Naive thymus-derived CD4-positive, alpha-beta T cell (primary cell): Measurements from ENCODE around the gene UGT1A8. TPM values are rescaled to one million over a fixed set of nuclear protein-coding genes. Genes with fewer than 3 reads are reported as not detected.
"Not testable (repeated sequence)": the region's sequence is repeated elsewhere in the genome, so short reads cannot be mapped to it uniquely, and the experiment has no call there.

Source experiments
- ATAC-seq: fragments of 150-1000 bp; cut with Tn5 transposase; 2 replicates; pipeline ENCODE4 v1.10.0; 2021; ENCODE audit warnings: mild to moderate bottlenecking, moderate library complexity
- CTCF ChIA-PET: fragments of 350-600 bp; sonication (Branson Sonifier 250); formaldehyde crosslinking; loops from one replicate; lab custom pipeline; 2021; ENCODE audit warnings: antibody characterized with exemption; lab: Charles Lee
- POLR2A ChIA-PET: fragments of 350-600 bp; sonication (Branson Sonifier 250); formaldehyde crosslinking; loops from one replicate; lab custom pipeline; 2021; ENCODE audit warnings: antibody characterized with exemption, inconsistent platforms; lab: Charles Lee
- DNase-seq, 9 donors: peaks; one replicate each; pipeline versions ENCODE4 v3.0.0 to v3.0.0-alpha.2; 2020 to 2022; ENCODE audit warnings: mixed read lengths in 1 of 9
- H3K27ac ChIP-seq: one replicate; pipeline ENCODE4 v1.7.0; 2013; ENCODE audit warnings: mild to moderate bottlenecking, low read depth, low read length, moderate library complexity
- H3K27me3 ChIP-seq, 2 donors: one replicate each; pipeline ENCODE4 v1.7.0; 2013; ENCODE audit warnings: low read length in 2 of 2, mild to moderate bottlenecking in 2 of 2, moderate library complexity in 2 of 2; ENCODE audit not compliant: control insufficient read depth in 2 of 2, insufficient read depth in 2 of 2
- H3K36me3 ChIP-seq, 3 experiments: 1 replicate in 2 of 3; 2 replicates in 1 of 3; pipeline ENCODE4 v1.7.0; 2013; ENCODE audit warnings: low read length in 3 of 3, mild to moderate bottlenecking in 3 of 3, moderate library complexity in 1 of 3; ENCODE audit not compliant: insufficient read depth in 3 of 3, control insufficient read depth in 2 of 3
- H3K4me1 ChIP-seq, 2 donors: one replicate each; pipeline ENCODE4 v1.7.0; 2013; ENCODE audit warnings: low read length in 2 of 2, mild to moderate bottlenecking in 2 of 2, moderate library complexity in 1 of 2; ENCODE audit not compliant: control insufficient read depth in 2 of 2, insufficient read depth in 2 of 2
- H3K4me3 ChIP-seq: 2 replicates; pipeline ENCODE4 v1.7.0; 2013; ENCODE audit warnings: mild to moderate bottlenecking, low read length
- H3K9me3 ChIP-seq, 3 experiments: 1 replicate in 2 of 3; 2 replicates in 1 of 3; pipeline ENCODE4 v1.7.0; 2013; ENCODE audit warnings: low read length in 3 of 3; ENCODE audit not compliant: control insufficient read depth in 2 of 3
- H3K27ac Mint-ChIP-seq, 9 donors: one replicate each; pipeline ENCODE4 v1.8.0; 2020 to 2022; ENCODE audit warnings: mixed read lengths in 9 of 9, mild to moderate bottlenecking in 8 of 9, moderate library complexity in 5 of 9, inconsistent platforms in 2 of 9
- H3K27me3 Mint-ChIP-seq, 5 donors: one replicate each; pipeline ENCODE4 v1.8.0; 2021 to 2022; ENCODE audit warnings: mixed read lengths in 5 of 5, mild to moderate bottlenecking in 1 of 5
- H3K36me3 Mint-ChIP-seq, 5 donors: one replicate each; pipeline ENCODE4 v1.8.0; 2020 to 2022; ENCODE audit warnings: mixed read lengths in 5 of 5, mild to moderate bottlenecking in 3 of 5, inconsistent platforms in 1 of 5
- H3K4me1 Mint-ChIP-seq, 7 donors: one replicate each; pipeline ENCODE4 v1.8.0; 2020 to 2022; ENCODE audit warnings: mixed read lengths in 7 of 7, mild to moderate bottlenecking in 3 of 7, inconsistent platforms in 1 of 7
- H3K4me3 Mint-ChIP-seq, 10 donors: one replicate each; pipeline ENCODE4 v1.8.0; 2020 to 2022; ENCODE audit warnings: mild to moderate bottlenecking in 10 of 10, mixed read lengths in 10 of 10, moderate library complexity in 6 of 10, inconsistent platforms in 2 of 10
- H3K9me3 Mint-ChIP-seq, 11 donors: one replicate each; pipeline ENCODE4 v1.8.0; 2020 to 2022; ENCODE audit warnings: mixed read lengths in 11 of 11, mild to moderate bottlenecking in 4 of 11, inconsistent platforms in 1 of 11, moderate library complexity in 1 of 11
- intact Hi-C, 2 donors: fragments of 100-400 bp; cut with micrococcal nuclease; formaldehyde crosslinking; loops; one replicate each; pipeline ENCODE4 v1.15.1; 2023
- polyA plus RNA-seq, 2 donors: library from polyadenylated mRNA; unstranded; fragments of 300-500 nt; fragmentation: Illumina TruSeq; gene quantifications; one replicate each; pipeline ENCODE4 v1.2.3, GENCODE V29; 2021
- total RNA-seq, 6 experiments: library from RNA in 5 of 6; stranded (reverse) in 5 of 6; gene quantifications; 1 replicate in 5 of 6; 2 replicates in 1 of 6; pipeline ENCODE4 v1.2.3 and lab custom pipeline; 2021 to 2026

The UGT1A8 gene
- total and polyA plus RNA-seq, 7 experiments from 2014 or later = not detected

DNA sequence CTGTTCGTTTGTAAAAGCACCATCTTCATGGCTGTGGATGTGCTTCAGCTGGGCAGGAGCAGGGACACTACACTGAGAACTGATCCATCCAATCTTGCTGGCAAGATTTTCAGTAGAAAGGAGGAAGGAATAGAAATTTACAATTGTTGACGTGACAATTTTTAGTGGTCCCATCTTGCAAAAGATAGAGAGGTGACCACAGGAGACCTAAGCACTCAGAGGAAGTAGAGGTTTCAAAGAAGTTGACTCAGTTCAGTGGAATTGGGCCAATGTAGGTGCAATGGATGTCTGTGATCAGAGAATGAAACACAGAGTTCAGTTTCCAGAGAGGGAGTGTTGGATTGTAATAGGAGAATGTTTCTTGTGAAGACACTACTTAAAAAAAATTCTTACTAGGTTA lies 96.7 kb downstream of the UGT1A8 start:
- Mint-ChIP-seq H3K27ac (no peak overlapping the region), H3K4me3 (no peak overlapping the region), H3K36me3 (no peaks in the 10 kb centered on the region), H3K27me3 (peaks cover 15 to 50% (median 45%) of the 10 kb centered on the region in 5 donors), H3K9me3 (no peaks in the 10 kb centered on the region), H3K4me1 (peaks cover 0 to 5% (median 0%) of the 10 kb centered on the region in 7 donors)
- ATAC-seq (no peak), DNase-seq (no peak)
- Histone ChIP-seq H3K36me3 (no peaks in the 10 kb centered on the region), H3K4me3 (no peak overlapping the region), H3K27me3 (peaks cover 0 to 3% of the 10 kb centered on the region in 2 donors), H3K4me1 (no peaks in the 10 kb centered on the region), H3K27ac (no peak overlapping the region), H3K9me3 (no peaks in the 10 kb centered on the region)
- ChIA-PET POLR2A (no interaction called here), CTCF (no interaction called here)
- intact Hi-C loops = loop anchor here in 1 of 2 donors (5.0 kb wide), 4 partner anchors 312 to 862 kb away; partner anchors contain the start of gene ATG16L1

- Histone ChIP-seq H3K4me1 (no peaks in the 10 kb centered on the region), H3K9me3 (no peaks in the 10 kb centered on the region), H3K27ac (no peak within 1 kb of the TSS), H3K27me3 (peaks cover 0 to 3% of the 10 kb centered on the region in 2 donors), H3K36me3 (no peaks in the 10 kb centered on the region), H3K4me3 (no peak within 1 kb of the TSS)
- no peak within 1 kb of the TSS for H3K4me3 Mint-ChIP-seq
- peaks cover 0 to 5% (median 0%) of the 10 kb centered on the region in 7 donors for H3K4me1 Mint-ChIP-seq
- ATAC-seq = no peak
- no peaks in the 10 kb centered on the region for H3K36me3 Mint-ChIP-seq
- H3K27ac Mint-ChIP-seq = no peak within 1 kb of the TSS
- CTCF ChIA-PET = no interaction called here
- intact Hi-C loops = no loop called here
- no peaks in the 10 kb centered on the region for H3K9me3 Mint-ChIP-seq
- no peak for DNase-seq
- H3K27me3 Mint-ChIP-seq = peaks cover 11 to 52% (median 39%) of the 10 kb centered on the region in 5 donors
- POLR2A ChIA-PET = no interaction called here
Observed at GRCh38 chr2:233718552-233718951, 101.1 kb downstream of the UGT1A8 start, which contains the start of gene UGT1A4. TSS of gene UGT1A4 (plus strand) at chr2:233718736. CDS start at chr2:233718821, 85 bp downstream.

GRCh38 chr2:233728723-233729301 lies 111.4 kb downstream of the UGT1A8 start, which contains the start of gene UGT1A3:
TSS of gene UGT1A3 (plus strand) at chr2:233729042. CDS start at chr2:233729127, 85 bp downstream.
- ChIA-PET POLR2A (no interaction called here), CTCF (no interaction called here)
- no peak within 1 kb of the TSS for H3K4me3 ChIP-seq
- H3K36me3 ChIP-seq = no peaks in the 10 kb centered on the region
- H3K9me3 ChIP-seq = no peaks in the 10 kb centered on the region
- H3K4me1 ChIP-seq = no peaks in the 10 kb centered on the region
- no peak within 1 kb of the TSS for H3K4me3 Mint-ChIP-seq
- H3K4me1 Mint-ChIP-seq = no peaks in the 10 kb centered on the region
- no peak for ATAC-seq
- H3K27ac ChIP-seq = no peak within 1 kb of the TSS
- DNase-seq = no peak
- intact Hi-C loops = no loop called here
- H3K27me3 Mint-ChIP-seq = peaks cover 0 to 37% (median 14%) of the 10 kb centered on the region in 5 donors
- H3K36me3 Mint-ChIP-seq = no peaks in the 10 kb centered on the region
- no peaks in the 10 kb centered on the region for H3K27me3 ChIP-seq
- H3K27ac Mint-ChIP-seq = no peak within 1 kb of the TSS
- H3K9me3 Mint-ChIP-seq = peaks cover 0 to 5% (median 0%) of the 10 kb centered on the region in 11 donors

DNA sequence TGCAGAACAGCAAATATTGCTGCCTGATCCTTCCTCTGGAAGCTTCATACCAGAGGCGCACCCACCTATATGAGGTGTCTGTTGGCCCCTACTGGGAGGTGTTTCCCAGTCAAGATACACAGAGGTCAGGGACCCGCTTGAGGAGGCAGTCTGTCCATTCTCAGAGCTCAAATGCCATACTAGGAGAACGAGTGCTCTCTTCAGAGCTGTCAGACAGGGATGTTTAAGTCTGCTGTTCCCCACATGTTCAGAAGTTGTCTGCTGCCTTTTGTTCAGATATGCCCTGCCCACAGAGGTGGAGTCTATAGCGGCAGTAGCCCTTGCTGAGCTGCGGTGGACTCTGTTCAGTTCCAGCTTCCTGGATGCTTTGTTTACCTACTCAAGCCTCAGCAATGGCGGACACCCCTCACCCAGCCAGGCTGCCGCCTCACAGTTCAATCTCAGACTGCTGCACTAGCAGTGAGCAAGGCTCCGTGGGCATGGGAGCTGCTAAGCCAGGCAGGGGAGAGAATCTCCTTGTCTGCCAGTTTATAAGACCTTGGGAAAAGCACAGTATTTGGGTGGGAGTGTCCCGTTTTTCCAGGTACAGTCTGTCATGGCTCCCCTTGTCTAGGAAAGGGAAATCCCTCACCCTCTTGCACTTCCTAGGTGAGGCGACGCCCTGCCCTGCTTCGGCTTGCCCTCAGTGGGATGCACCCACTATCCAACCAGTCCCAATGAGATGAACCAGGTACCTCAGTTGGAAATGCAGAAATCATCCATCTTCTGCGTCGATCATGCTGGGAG lies 119.6 kb downstream of the UGT1A8 start:
- H3K27me3 Mint-ChIP-seq = peaks cover 21 to 40% (median 31%) of the 10 kb centered on the region in 5 donors
- ATAC-seq, H3K27ac ChIP-seq, DNase-seq, H3K9me3 ChIP-seq, H3K4me1 Mint-ChIP-seq, H3K4me3 ChIP-seq, H3K36me3 ChIP-seq, H3K4me3 Mint-ChIP-seq, H3K27me3 ChIP-seq, H3K4me1 ChIP-seq, H3K27ac Mint-ChIP-seq, intact Hi-C loops, POLR2A ChIA-PET, H3K9me3 Mint-ChIP-seq: not testable (repeated sequence)
- peaks cover 0 to 11% (median 0%) of the 10 kb centered on the region in 5 donors for H3K36me3 Mint-ChIP-seq
- CTCF ChIA-PET = interaction anchor here (0.6 kb wide), 1 partner anchor 1132 kb away, joined by 6 read pairs; no protein-coding TSS in a partner anchor

GRCh38 chr2:233740870-233741269 lies 123.4 kb downstream of the UGT1A8 start:
- Histone ChIP-seq H3K4me1 (no peaks in the 10 kb centered on the region), H3K27ac (no peak overlapping the region), H3K27me3 (no peaks in the 10 kb centered on the region), H3K9me3 (no peaks in the 10 kb centered on the region), H3K4me3 (no peak overlapping the region), H3K36me3 (no peaks in the 10 kb centered on the region)
- Mint-ChIP-seq H3K27me3 (peaks cover 17 to 25% (median 19%) of the 10 kb centered on the region in 5 donors), H3K4me3 (no peak overlapping the region), H3K36me3 (peaks cover 0 to 11% (median 0%) of the 10 kb centered on the region in 5 donors), H3K27ac (no peak overlapping the region), H3K4me1 (no peaks in the 10 kb centered on the region), H3K9me3 (peaks cover 0 to 10% (median 0%) of the 10 kb centered on the region in 11 donors)
- CTCF ChIA-PET = no interaction called here
- POLR2A ChIA-PET = no interaction called here
- DNase-seq (no peak), ATAC-seq (no peak)
- intact Hi-C loops = no loop called here

GRCh38 chr2:233743464-233744259 lies 126.2 kb downstream of the UGT1A8 start:
- intact Hi-C loops = no loop called here
- Histone ChIP-seq H3K27me3 (no peaks in the 10 kb centered on the region), H3K4me1 (no peaks in the 10 kb centered on the region), H3K36me3 (no peaks in the 10 kb centered on the region), H3K27ac (no peak overlapping the region), H3K4me3 (no peak overlapping the region), H3K9me3 (no peaks in the 10 kb centered on the region)
- no peaks in the 10 kb centered on the region for H3K4me1 Mint-ChIP-seq
- H3K36me3 Mint-ChIP-seq = no peaks in the 10 kb centered on the region
- no peak overlapping the region for H3K4me3 Mint-ChIP-seq
- H3K9me3 Mint-ChIP-seq = no peaks in the 10 kb centered on the region
- no peak for ATAC-seq
- no peak overlapping the region for H3K27ac Mint-ChIP-seq
- POLR2A ChIA-PET = no interaction called here
- CTCF ChIA-PET = no interaction called here
- DNase-seq = no peak
- peaks cover 11 to 28% (median 20%) of the 10 kb centered on the region in 5 donors for H3K27me3 Mint-ChIP-seq
